Measurements from ENCODE around the gene KISS1. TPM values are rescaled to one million over a fixed set of nuclear protein-coding genes. Genes with fewer than 3 reads are reported as not detected.

KISS1 gene
- total RNA-seq, 6 experiments from 2014 or later: 2.6 to 4.3 (median 3.6) TPM

DNA sequence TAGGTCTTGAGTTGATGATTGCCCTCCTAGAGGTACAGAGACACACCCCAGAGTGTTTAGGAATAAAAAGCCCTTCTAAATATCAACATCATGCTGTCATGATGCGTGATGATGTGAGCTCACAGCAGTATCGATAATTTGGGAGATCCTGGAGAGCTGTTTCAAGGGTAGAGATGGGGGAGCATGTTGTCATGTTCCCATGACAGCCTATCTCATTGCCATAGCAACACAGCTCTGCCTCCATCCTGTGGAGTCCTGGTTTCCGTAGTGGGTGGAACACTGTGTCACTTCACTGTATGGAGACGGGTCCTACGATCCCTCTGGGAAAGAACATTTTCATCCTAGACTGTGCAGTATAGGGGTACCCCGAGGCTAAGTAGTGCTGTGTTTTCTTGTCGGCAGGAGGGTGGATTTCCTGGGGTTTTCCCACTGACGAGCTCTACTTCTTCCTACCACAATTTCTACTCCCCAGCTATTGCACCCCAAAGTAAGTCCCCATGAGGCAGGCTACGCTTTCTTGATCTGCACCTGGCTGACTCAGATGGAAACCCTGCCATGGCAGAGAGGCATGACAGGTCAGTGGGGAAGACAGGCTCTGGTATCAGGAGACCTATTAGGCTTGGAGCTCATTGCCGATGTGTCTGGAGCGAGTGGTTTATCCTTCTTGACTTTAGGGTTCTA, 7.2 kb downstream of the KISS1 start:
- Mint-ChIP-seq H3K27me3 (ENCODE audit: insufficient read depth) (peaks cover 16% of the 10 kb centered on the region), H3K4me3 (no peak overlapping the region), H3K27ac (no peak overlapping the region), H3K4me1 (ENCODE audit: low read depth) (peaks cover 26% of the 10 kb centered on the region), H3K36me3 (ENCODE audit: low read depth) (no peaks in the 10 kb centered on the region), H3K9me3 (no peaks in the 10 kb centered on the region)
- TF ChIP-seq, protein P1, sequence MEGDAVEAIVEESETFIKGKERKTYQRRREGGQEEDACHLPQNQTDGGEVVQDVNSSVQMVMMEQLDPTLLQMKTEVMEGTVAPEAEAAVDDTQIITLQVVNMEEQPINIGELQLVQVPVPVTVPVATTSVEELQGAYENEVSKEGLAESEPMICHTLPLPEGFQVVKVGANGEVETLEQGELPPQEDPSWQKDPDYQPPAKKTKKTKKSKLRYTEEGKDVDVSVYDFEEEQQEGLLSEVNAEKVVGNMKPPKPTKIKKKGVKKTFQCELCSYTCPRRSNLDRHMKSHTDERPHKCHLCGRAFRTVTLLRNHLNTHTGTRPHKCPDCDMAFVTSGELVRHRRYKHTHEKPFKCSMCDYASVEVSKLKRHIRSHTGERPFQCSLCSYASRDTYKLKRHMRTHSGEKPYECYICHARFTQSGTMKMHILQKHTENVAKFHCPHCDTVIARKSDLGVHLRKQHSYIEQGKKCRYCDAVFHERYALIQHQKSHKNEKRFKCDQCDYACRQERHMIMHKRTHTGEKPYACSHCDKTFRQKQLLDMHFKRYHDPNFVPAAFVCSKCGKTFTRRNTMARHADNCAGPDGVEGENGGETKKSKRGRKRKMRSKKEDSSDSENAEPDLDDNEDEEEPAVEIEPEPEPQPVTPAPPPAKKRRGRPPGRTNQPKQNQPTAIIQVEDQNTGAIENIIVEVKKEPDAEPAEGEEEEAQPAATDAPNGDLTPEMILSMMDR (IDR thresholded peaks at IDR 0.05): no peak
- no peak for DNase-seq

DNA sequence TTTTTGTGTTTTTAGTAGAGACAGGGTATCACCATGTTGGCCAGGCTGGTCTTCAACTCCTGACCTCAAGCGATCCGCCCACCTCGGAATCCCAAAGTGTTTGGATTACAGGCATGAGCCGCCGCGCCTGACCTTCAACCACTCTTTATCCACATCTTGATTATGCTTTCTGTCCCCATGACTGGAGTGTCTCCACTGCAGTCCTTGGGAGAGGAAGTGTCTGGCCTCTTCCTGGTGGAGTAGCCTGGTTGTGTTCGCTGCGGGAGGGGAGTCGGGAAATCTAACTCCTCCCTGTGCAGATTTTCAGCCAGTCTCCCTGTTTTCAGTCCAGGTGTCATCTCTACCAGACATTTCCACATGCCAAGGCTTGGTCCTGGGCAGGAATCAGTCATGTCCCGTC, 9.7 kb downstream of the KISS1 start:
- H3K9me3 Mint-ChIP-seq: no peaks in the 10 kb centered on the region
- peaks cover 13% of the 10 kb centered on the region for H3K27me3 Mint-ChIP-seq (ENCODE audit: insufficient read depth)
- peaks cover 17% of the 10 kb centered on the region for H3K4me1 Mint-ChIP-seq (ENCODE audit: low read depth)
- DNase-seq: no peak
- no peak overlapping the region for H3K4me3 Mint-ChIP-seq
- TF ChIP-seq, protein P1 (IDR thresholded peaks at IDR 0.05): no peak
- no peak overlapping the region for H3K27ac Mint-ChIP-seq
- no peaks in the 10 kb centered on the region for H3K36me3 Mint-ChIP-seq (ENCODE audit: low read depth)

DNA sequence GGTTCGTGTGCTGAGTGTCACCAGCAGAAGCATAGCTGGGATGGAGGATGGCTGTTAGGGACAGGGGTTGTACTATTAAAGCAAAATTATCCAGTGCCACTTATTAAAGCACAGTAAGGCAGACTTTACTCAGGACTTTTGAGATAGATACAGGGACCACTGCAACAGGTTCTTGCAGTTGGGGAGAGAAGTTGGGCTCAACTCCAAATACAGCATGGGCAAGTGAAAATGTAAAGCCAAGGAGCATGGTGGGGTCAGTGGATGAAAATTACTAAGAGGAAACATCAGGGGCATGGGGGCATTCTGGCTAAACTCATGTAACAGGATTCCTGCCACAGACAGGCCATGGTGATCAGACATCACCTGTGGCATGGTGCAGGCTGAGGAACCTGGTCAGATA, 15.2 kb downstream of the KISS1 start:
- Mint-ChIP-seq H3K27ac (no peak overlapping the region), H3K36me3 (ENCODE audit: low read depth) (no peaks in the 10 kb centered on the region), H3K9me3 (no peaks in the 10 kb centered on the region), H3K27me3 (ENCODE audit: insufficient read depth) (peaks cover 2% of the 10 kb centered on the region), H3K4me1 (ENCODE audit: low read depth) (no peaks in the 10 kb centered on the region; the same call in 1 of the 2 replicates), H3K4me3 (no peak overlapping the region)
- DNase-seq: no peak
- TF ChIP-seq, protein P1 (IDR thresholded peaks at IDR 0.05): no peak

DNA sequence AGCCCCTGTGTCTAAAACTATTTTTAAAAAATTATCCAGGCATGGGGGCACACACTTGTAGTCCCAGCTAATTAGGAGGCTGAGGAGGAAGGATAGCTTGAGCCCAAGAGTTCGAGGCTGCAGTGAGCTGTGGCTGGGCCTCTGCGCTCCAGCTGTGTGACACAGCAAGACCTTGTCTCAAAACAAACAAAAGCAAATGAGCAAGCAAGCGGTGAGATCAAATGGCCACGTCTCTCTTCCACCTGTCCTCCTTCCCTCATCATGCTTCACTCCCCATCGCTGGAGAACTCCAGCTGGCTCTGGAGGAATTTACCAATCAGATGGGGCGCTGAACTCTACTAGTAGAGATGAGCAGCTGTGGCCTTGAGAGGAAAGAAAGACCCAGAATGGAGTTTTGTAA, 16.2 kb downstream of the KISS1 start:
- Mint-ChIP-seq H3K4me1 (ENCODE audit: low read depth) (no peaks in the 10 kb centered on the region; the same call in 1 of the 2 replicates), H3K27ac (no peak overlapping the region), H3K36me3 (ENCODE audit: low read depth) (no peaks in the 10 kb centered on the region), H3K27me3 (ENCODE audit: insufficient read depth) (peaks cover 2% of the 10 kb centered on the region), H3K4me3 (no peak overlapping the region), H3K9me3 (no peaks in the 10 kb centered on the region)
- TF ChIP-seq, protein P1 (IDR thresholded peaks at IDR 0.05): no peak
- no peak for DNase-seq

DNA sequence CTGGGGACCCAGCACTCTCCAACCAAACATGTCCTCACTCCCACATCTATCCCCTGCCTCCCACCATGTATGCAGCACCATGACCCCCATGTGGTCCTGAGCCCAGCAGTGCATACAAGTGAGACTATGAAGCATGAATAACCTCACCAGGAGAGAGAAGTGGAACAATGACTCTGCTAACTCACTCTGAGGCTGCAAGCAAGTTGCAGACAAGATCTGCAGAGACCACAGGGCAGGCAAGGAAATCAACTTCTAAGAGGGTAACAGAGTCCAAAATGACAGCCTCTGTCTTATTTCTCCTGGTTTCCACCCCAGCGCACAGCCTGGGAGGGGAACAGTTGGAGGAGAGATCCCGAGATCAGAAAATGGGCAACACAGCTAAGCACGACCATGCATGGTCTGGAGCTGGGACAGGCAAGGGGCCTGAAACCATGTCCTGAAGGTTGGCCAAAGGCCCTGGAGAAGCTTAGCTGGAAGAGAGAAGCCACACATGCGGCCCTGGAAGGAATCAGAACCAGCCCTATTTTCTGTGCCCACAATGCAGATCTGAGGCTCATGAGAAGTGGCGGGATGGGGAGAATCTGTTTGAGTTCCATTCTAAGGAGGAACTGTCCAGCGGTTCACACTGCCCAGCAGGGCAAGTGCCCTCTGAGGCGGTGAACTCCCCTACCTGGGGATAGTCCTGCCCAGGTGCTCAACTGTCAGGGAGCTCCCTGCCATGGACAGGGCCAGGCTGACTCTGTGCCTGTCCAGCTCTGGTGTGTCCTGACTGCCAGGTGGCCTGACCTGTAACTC, 17.6 kb downstream of the KISS1 start:
- H3K4me1 Mint-ChIP-seq (ENCODE audit: low read depth): no peaks in the 10 kb centered on the region; the same call in 1 of the 2 replicates
- H3K27ac Mint-ChIP-seq: no peak overlapping the region

More for the DNA sequence above, 17.6 kb downstream of the KISS1 start:
- TF ChIP-seq, protein P1 (IDR thresholded peaks at IDR 0.05): no peak
- no peak for DNase-seq
- Mint-ChIP-seq H3K9me3 (no peaks in the 10 kb centered on the region), H3K4me3 (no peak overlapping the region), H3K27me3 (ENCODE audit: insufficient read depth) (peaks cover 2% of the 10 kb centered on the region), H3K36me3 (ENCODE audit: low read depth) (no peaks in the 10 kb centered on the region)

Measured in HFFc6 (cell line).